ENCODE results near the gene ORMDL1.

ORMDL1 gene, protein sequence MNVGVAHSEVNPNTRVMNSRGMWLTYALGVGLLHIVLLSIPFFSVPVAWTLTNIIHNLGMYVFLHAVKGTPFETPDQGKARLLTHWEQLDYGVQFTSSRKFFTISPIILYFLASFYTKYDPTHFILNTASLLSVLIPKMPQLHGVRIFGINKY

DNA sequence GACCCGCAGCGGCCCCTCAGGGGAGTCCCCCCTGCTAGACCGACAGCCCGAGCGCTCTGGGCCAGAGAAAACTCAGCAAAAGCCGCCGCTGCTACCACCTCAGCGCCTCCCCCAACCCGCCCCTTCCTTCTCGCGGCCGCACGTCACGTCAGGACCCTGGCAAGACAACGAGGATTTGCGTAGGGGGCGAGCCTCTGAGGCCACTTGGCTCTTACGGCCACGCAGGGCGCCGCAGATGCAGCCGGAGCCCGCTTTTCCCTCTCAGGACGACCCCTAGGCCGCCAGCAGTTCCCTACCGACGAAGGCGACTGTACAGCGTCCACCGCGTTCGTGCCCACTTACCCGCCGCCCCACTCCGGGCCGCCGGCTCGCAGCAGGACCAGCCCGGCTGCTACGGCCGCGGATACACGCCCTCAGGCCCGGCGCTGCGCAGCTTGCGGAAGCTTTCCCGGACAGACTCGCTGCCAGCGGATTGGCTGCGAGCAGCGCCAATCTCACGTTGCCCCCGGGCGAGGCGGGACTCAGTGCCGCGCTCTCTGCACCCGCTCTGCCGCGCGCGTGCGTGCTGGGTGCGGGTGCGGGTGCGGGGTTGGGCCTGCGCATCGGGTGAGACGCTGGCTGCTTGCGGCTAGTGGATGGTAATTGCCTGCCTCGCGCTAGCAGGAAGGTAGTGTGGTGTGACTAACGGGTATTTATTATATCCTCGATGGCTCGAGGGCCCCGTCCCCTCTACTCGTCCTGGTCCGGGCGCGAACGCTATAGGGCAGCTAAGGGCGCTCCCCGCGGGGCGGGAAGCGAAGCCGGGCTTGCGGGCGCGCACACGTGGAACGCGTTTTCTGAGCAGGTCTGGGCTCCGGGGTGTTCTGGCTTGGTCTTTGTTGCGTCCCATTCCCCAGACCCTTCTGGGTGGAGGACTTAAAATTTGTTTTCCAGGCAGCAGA is at the start of gene ORMDL1, which contains the start of gene PMS1:
Gene ORMDL1 (minus strand): TSS at position 413 of the 941 bp plus-strand sequence. CDS start 1,744 bp downstream, outside the sequence.
Gene PMS1 (plus strand): TSS at position 524 of the 941 bp plus-strand sequence. CDS start 7,360 bp downstream, outside the sequence.
- DNase-seq, result peak; percentile 87

DNA sequence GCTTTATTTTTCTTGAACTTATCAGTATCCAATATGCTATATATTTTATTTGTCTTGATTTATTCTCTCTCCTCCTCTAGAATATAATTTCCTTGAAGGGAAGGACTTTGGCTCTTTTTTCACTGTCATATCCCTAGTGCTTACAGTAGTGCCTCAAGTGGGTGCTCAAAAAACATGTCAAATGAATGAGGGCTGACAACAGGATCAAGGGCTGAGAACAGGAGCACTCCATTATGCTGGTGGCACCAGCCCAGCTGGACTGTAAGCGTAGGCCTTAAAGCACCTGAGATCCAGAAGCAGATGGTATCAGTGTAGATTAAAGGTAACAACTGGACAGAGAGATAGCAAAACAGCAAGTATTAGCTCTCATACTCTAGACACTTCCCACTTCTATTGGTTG is 46.4 kb upstream of the ORMDL1 start:
- no peak for DNase-seq

DNA sequence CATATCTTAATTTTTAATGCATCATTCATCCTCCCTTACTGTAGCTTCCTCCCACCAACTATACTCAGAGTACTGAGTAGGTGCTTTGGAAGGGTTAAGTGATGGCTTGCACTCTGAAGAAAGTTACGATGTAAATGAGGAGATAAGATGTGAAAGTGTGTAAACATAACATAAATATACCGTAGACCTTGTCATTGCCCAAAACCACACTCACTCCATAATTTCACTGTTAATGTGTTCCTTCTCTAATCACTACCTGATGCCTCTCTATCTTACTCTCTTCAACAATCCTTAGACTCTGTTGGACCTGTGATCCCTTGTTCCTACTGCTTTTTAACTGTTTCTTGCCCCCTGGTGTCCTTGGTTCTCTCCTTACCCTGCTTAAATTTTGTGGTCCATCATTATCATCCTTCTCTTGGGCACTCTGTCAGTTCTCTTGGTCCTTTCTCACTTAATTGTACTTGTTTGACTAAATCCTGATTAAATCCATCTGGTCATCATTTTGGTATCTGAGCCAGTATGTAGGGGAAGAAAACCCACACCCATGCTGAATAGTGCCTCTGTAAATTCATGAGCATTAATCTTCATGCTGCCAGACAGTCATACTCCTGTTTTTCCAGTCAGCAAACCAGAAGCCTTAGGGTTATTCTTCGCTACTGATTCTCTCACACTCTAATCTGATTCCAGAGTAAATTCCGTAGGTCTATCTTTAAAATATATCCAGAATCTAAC is 45.1 kb upstream of the ORMDL1 start:
- no peak for DNase-seq

DNA sequence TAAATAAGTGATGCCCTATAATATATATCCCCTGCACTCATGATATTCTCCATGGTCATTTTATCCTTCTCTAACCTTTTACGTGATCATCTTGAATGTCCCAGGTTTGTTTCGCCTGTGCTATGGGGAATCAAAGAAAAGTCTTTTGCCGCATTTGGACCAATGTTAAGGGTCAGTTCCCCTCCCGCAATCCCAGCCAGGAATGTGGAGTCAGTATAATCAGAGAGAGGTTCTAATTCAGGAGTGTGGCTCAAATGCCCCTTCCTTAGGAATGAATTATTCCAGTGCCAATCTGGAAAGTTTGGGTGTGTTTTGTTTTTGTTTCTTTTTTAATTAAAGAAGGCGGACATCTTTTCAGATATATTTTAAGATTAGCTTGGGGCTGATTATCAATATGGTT is 41.9 kb upstream of the ORMDL1 start:
- DNase-seq, result no peak

DNA sequence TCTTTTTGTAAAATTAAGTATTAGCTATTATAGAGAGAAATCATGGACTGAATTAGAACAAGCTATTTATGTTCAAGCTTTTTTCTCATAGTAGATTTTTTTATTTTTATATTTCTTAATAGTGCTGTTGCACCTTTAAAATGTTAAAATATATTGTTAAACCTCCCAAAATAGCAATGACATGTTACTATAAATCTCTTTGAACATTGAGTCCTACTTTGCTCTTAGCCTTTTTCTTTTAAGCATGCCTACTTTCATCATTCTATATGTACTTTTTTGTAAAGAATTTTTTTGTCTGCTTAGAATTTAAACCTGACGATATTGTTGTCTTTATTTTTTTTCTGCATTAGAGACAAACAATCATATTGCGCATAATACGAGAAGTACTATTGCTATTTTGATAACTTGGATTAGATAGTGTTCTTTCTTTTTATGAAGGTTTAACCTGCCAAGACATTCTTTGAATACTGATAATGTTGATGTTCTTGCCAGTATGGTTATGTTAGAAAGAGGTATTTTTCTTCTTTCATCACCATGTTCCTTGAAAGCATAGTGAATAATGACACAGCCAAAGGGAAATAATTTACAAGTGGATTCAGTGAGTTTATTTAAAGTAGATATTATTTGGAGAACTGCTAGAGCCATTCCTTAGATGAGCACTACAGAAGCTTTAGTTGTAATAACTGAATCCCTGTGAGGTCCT is 40.7 kb upstream of the ORMDL1 start:
- no peak for DNase-seq

DNA sequence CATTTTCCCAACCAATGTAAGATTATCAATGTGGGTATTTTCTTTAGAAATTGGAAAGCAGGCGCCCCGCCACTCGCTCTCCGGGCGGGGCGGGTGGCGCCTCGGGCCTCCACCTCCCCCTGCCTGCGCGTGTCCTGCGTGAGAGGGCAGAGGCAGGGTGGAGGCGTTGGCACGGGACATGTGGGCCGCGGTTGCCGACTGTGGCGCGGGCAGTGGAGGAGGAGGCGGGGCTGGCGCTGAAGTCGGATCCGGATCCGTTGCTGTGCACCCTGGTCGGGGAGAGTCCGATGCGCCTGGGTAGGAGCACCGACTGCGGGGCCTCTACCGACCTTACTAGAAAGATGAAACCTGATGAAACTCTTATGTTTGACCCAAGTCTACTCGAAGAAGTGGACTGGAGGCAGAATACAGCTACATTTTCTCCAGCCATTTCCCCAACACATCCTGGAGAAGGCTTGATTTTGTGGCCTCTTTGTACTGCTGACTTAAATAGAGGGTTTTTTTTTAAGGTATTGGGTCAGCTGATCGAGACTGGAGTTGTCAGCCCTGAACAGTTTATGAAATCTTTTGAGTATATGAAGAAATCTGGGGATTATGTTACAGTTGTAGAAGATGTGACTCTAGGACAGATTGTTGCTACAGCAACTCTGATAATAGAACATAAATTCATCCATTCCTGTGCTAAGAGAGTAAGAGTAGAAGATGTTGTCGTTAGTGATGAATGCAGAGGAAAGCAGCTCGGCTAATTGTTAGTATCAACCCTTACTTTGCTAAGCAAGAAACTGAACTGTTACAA is 38.0 kb upstream of the ORMDL1 start:
- DNase-seq, result no peak

DNA sequence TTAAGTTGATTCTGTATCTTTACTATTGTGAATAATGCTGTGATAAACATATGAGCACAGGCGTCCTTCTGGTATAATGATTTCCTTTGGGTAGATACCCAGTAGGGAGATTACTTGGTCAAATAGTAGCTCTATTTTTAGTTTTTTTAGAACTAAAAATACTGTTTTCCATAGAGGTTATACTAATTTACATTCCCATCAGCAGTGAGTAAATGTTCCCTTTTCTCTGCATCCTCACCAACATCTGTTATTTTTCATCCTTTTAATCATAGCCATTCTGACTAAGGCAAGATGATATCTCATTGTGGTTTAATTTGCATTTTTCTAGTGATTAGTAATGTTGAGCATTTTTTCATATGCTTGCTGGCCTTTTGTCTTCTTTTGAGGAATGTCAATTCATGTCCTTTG is 35.2 kb upstream of the ORMDL1 start:
- DNase-seq, result no peak

DNA sequence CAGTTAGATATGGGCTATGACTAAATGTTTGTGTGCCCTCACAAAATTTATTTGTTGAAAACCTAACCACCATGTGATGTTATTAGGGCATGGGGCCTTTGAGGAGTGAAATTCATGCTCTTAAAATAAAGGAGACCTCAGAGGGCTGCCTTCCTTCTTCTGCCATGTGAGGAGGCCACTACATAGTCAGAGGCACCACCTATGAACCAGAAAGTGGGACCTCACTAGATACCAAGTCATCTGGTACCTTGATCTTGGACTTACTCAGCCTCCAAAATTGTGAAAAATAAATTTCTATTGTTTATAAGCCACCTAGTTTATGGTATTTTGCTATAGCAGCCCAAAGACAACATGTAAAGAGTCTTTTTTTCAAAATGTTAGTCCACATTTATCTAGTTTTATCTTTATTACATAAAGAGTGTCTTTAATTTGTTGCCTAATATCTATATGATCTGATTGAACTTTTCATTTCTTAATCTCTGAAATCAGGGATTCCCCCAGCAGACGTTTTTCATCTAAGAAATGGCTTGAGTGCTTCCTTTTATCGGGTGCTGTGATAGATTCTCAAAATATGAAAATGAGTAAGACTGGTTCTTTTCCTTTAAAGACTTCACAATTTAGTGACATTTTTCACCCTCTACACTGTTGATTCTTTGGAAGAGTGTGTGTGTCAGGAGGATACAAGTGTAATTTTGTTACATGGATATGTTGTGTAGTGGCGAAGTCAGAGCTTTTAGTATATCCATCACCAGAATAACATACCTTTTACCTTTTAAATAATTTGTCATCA is 34.3 kb upstream of the ORMDL1 start:
- no peak for DNase-seq

DNA sequence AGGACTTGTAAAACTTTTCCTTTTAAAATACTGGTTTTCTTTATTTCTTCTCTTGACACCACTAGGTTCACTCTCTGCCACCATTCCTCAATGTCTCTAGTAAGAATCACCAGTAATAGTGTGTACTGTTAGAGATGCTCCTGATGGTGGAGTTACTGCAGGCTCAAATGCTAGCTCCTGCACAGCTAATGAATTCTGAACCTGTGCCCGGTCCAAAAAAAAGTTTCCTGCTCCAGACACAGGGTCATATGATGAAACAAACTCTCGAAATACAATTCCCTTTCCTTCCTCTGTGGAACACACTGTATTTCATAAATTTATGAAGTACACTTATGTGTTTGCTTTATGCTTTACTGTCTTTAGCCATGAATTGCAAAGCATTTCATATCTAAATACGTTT is 19.3 kb upstream of the ORMDL1 start:
- no peak for DNase-seq

DNA sequence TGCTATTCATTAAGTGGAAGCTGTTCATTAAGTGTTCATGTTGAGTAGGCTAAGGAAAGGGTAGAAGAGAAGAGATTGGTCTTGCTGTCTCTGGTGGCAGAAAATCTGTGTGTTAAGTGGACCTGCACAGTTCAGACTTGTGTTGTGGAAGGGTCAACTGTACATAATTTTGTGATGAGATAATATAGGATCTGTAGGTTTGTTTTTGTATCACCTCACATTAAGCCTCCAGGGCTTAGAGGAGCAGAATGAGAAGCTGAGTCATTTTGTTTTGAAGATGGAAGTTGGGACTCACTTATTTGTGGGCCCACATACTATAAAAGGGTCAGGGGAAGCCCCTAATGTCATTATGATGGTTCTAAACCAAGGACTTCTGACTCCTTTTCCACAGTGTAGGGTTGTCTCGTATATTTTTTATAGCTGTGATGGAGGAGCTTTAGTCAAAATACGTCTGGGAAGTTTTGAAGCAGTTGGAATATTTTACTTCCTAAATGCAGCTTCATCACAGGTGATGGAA is 18.3 kb upstream of the ORMDL1 start:
- no peak for DNase-seq

DNA sequence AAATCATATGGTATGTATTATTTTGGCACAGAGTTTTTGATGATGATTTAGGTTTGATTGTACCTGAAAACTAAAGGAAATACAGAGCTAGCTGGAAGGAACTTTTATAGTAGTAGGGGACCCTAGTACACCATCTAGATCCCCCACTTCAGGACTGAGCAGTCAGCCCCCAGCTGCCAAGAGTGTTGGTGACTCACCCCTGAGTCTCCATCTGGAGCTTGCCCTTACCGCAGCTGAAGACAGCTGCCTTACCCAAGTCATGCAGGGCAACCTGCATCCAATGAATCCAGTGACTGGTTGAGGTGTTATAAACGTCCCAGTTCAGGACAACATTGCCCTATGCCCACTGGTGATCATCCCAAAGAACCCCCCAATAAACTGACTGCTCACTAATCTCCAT is 15.4 kb upstream of the ORMDL1 start:
- no peak for DNase-seq

DNA sequence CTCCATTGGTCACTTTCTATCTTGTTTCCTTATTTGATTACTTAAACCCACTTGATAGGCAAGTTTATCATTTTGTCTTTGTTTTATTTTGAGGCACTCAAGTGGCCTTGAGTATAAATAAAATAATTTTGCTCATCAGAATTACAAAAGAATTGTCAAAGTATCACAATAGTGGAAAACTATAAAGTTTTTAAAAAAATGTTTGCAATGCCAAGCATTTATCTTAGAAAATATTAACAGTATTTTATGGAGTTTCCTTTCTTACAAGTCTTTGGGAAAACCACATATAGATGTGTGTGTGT is 14.8 kb upstream of the ORMDL1 start:
- DNase-seq, result no peak

DNA sequence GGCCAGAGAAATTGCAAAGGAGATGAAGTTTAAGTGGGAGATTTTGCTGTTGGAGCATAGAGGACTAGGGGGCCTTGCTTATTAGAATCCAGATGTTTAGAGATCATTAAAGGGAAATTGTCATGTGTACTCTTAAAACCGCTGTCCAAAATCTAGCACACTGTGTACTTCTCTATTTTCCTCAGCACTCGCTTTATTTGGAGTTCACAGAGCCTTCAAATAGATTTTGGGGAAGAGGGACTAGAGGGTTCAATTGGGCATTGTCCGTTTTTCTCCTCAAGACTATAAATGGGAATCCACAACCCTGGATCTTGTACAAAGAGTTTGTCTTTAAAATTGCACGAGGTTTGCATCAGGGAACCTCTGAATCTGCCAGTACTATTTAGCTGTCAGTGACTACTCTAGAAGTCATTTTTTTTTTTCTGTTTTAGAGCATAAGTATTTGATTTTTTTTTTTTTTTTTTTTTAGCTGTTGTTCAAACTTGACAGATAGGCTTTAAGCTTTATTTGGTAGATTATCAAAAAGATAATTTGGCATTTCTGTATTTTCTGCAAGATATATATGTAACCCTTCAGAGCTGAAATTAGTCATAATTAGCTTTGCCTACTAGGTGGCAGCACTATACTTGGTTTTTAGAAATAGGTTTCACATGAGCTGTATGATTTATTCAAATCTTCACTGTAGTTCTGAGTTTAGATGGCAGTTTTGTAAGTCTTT is 14.3 kb upstream of the ORMDL1 start:
- peak; percentile 34 for DNase-seq

DNA sequence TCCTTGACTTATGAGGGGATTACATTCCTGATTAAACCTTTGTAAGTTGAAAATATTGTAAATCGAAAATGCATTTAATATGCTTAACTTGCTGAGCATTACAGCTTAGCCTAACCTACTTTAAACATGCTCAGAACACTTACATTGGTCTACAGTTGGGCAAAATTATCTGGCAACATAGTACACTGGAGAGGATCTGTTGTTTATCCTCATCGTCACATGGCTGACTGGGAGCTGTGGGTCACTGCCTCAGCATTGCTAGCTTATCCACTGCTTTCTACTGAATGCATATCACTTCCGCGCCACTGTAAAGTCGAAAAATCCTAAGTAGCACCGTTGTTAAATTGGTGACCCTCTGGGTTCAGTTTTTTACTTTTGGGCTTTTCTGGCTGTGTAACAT is 13.8 kb upstream of the ORMDL1 start:
- DNase-seq, result no peak

DNA sequence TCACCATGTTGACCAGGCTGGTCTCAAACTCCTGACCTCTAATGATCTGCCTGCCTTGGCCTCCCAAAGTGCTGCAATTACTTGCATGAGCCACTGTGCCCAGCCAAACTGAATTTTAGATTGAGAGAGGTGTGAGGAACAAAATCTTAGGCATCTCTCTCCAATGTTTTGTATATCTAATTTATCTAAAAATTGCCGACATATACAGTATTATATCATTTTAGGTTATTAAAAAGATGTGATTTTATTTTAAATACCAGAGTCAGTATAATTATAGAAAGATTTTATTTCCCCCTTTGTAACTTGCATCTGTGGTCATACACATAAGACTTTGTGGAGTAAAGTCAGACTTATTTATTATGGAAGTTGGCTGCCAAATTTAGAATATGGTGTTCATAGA is 10.2 kb upstream of the ORMDL1 start:
- no peak for DNase-seq

DNA sequence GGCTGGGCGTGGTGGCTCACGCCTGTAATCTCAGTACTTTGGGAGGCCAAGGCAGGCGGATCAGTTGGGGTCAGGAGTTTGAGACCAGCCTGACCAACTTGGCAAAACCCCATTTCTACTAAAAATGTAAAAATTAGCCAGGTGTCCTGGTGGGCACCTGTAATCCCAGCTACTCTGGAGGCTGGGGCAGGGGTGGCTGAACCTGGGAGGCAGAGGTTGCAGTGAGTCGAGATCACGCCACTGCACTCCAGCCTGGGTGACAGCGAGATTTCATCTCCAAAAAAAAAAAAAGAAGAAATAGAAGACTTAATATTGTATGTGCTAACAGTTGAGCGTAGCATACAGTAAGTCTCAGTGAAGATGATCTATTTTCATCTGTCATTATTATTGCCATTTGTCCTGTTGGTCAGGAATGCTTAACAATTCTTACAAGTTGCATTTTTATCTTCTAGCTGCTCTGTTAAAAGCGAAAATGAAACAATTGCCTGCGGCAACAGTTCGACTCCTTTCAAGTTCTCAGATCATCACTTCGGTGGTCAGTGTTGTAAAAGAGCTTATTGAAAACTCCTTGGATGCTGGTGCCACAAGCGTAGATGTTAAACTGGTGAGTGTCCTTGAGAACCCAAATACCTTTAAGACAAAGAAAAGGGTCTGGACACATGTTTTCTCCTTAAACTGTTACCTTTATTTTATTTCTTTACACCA is 7.4 kb upstream of the ORMDL1 start:
- DNase-seq, result no peak

DNA sequence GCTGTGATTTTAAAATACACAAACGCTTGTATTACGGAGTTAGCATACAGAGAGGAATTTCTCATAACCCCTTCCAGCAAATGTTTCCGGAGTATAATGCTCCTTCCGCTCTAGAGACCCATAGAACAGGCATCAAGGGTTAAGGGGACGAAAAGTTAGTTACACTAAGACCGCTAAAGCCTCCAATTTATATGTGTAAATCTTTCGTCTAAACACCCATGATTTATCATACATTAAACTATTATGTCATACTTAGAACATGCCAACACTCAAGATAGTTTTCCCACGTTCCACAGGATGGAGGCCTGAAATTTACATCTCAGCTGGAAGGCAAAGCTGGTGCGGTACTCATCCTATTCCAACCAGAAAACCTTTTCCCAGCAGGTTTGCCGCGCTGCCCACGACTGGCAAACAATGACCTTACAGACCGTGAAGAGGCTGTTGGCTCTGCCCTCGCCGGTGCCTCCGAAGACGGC is 650 bp downstream of the ORMDL1 start:
- DNase-seq, result no peak

DNA sequence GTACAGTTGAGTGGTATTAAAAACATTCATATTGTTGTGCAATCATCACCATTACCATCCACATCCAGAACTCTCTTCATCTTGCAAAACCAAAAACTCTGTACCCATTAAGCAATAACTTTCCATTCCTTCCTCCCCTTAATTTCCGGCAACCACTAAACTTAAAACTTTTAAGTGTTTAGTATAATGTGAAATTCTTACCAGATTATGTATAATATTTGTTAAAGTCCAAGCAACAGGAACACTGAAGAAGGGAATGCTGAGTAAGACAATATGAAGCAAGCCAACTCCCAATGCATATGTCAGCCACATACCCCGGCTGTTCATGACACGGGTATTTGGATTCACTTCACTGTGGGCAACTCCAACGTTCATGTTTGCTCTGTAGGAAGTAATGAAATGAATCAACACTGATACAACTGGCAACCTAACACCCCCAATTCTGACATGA is 1.9 kb downstream of the ORMDL1 start:
- DNase-seq, result no peak

DNA sequence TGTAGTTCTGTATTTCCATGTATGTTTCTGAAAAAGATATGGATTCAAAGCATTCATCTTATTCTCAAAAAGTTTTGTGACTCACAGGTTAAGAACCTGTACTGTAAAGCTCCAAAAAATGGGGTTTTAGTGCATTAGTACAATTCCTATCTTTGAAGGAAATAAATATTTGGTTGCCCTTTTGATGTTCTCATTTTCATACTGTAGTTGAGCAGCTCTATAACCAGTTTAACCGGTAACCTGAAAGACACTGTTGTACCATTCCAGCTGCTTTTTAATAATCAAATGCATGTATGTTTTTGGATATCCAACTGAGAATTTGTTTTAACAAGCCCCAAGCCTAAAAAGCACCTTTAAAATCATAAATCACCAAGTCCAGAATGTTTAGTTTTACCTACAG is 11.9 kb downstream of the ORMDL1 start:
- DNase-seq, result no peak

All from NCI-H1694 (cell line).